NCI-H1436 treated with DMSO at 0.1 percent for 48 hours (cell line): ENCODE results near the gene TAB3.

Experiments
- DNase-seq: peaks from one replicate; lab custom pipeline; 2025; lab: John Stamatoyannopoulos, UW

The TAB3 gene

GRCh38 chrX:30889147-30890140 is at the start of gene TAB3:
TAB3 (minus strand) TSS chrX:30889254; CDS start chrX:30859588, 29,666 bp downstream.
- peak; percentile 83 for DNase-seq

- no peak for DNase-seq
Measured at GRCh38 chrX:30938295-30938694, 49.2 kb upstream of the TAB3 start.

DNA sequence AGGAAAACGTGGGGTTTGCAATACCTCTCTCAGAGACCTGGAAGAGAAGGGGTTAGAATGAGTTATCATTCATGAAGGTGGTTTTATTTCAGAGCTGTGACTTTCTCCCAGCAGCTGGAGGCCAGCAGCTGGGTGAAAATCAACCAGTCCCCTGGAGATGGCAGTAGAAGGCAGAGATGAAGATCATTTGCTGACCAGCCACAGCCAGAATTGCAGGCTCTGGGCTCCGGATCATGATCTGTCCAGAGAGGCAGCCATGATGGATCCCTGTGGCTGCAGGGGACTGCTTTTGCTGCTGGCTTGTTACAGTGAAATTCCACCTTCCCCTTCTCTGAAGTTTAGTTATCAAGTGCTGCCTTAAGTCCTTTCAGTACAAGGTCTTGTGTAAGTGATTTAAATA is 46.9 kb upstream of the TAB3 start:
- DNase-seq = no peak

DNA sequence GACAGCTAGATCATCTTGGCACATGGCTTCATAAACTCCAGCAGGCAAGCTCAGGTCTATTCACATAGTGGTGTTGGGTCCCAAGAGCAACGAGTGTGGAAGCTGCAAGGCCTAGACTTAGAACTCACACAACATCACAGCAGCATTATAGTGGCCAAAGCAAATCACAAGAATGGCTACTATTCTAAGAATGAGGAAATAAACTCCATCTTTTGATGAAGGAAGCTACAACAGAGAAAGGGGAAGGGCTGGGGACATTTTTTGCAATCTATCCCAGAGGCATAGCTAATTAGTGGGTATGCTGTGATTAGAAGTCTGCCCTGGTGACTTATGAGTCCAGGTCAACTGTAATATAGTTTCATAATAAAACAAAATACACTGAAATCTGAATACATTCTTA is 42.9 kb upstream of the TAB3 start:
- no peak for DNase-seq

- no peak for DNase-seq
Measured at GRCh38 chrX:30930679-30931078, 41.6 kb upstream of the TAB3 start.

GRCh38 chrX:30930143-30930542 is 41.1 kb upstream of the TAB3 start:
- DNase-seq = no peak

- DNase-seq = no peak
Measured at GRCh38 chrX:30920271-30920670, 31.2 kb upstream of the TAB3 start.

GRCh38 chrX:30918480-30918879 is 29.4 kb upstream of the TAB3 start:
- no peak for DNase-seq

- no peak for DNase-seq
Measured at GRCh38 chrX:30913492-30913891, 24.4 kb upstream of the TAB3 start.

DNA sequence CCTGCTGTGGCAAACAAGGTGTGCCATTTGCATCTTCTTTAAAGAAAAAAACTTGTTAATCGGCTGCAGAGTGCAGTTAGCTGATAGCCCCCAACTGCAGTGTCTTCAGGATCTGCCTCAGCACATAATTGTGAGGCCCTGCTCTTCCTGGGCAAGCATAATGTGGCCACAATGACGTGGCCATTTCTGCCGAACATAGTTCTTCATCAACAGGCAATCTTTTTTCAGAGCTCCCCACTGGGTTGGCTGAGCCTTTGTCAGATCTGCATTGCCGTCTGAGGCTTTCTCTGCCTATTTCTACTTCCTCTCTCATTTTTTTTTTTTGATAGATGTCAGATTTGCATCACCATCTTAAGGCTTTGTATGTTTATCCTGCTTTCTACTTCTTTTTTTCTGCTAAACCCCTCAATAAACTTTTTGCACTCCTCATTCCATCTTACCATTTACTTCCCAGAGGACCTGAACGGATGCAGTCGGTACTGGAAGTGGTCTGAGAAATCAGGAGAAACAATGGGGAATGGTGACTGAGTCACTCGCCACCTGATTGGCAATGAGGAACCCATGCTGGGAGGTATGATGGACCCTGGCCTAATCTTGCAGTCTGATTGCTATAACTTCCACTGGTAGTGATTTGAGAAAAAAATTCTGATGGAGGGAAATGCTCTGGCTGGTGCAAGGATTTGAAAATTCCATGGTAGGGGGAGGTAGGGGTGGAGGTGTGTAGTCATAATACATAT is 21.2 kb upstream of the TAB3 start:
- DNase-seq = no peak

- no peak for DNase-seq
Measured at GRCh38 chrX:30906726-30907125, 17.7 kb upstream of the TAB3 start.

GRCh38 chrX:30905321-30905720 is 16.3 kb upstream of the TAB3 start:
- DNase-seq = no peak

DNA sequence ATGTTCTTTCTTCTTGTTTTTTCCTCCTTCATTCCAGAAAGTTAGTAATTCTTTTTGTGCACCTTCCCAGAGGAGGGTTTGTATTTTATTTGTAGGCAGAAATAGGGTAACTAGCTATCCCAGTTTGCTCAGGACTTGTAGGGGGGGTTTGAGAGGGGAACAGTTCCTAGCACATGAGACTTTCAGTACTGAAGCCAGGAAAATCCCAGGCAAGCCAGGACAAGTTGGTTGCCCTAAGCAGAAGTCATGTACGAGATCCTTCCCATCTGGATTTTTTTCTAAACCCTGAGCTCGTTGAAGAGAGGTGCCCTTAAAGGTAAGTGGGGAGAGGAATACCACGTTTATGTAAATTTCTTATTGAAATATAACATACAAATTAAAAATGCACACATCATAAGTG is 15.6 kb upstream of the TAB3 start:
- DNase-seq = no peak

- no peak for DNase-seq
Measured at GRCh38 chrX:30904186-30904585, 15.1 kb upstream of the TAB3 start.

- DNase-seq = no peak
Measured at GRCh38 chrX:30900227-30900626, 11.2 kb upstream of the TAB3 start.

DNA sequence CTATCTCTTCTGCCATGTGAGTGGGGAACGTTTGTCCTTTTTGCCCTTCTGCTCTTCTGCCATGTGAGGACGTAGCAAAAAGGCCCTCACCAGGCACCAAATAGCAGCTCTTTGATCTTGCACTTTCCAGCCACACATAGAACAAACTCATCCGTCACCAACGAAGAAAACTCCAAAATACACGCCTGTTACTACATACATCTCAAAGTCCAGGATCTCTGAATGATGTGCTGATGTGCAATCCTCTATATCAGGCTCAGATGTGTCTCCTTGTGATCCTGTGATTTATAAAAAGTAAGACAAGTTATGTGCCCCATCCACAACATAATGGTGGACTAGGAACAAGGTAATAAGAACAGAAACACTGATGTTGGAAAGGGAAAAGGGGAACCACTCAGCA is 9.8 kb upstream of the TAB3 start:
- DNase-seq = no peak

DNA sequence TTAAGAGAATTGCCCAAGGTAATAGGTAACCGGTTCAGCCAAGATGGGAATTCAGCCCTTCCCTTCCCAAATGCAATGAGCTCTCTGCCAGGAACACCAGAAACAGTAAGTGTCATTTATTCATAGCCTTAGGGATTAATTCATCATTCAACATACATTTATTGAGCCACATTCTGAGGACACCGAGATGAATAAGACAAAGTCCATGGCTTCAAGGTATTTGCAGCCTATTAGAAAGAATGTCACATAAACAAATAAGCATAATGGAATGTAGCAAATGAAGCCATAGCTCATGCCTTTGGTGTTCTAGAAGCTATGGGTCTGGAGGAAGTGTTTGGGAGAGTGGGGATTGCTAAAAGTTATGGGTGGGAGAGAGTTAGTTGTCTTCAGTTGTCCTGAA is 6.3 kb upstream of the TAB3 start:
- DNase-seq = no peak

GRCh38 chrX:30893206-30893605 is 4.2 kb upstream of the TAB3 start:
- no peak for DNase-seq

DNA sequence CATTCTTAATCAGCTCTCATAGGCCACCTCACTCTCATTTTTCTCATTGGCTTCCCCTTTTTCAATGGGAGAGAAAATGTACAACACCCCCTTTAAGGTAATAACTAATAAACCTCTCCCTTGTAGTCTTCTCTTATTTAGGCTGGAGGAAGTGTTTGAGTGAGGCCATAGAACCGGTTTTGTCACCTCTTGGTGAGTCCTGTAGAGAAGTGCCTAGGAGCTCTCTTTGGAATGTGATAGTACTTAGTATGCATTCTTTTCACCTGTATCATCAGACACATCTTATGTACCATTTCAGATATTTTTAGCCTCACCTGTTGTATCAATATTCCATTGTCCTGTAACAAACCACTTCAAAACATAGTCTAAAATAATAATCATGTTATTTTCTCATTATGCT is 3.5 kb upstream of the TAB3 start:
- DNase-seq = no peak

GRCh38 chrX:30888526-30889146 is 418 bp downstream of the TAB3 start:
- no peak for DNase-seq

GRCh38 chrX:30887721-30888120 is 1.3 kb downstream of the TAB3 start:
- no peak for DNase-seq

- no peak for DNase-seq
Measured at GRCh38 chrX:30887288-30887687, 1.8 kb downstream of the TAB3 start.

DNA sequence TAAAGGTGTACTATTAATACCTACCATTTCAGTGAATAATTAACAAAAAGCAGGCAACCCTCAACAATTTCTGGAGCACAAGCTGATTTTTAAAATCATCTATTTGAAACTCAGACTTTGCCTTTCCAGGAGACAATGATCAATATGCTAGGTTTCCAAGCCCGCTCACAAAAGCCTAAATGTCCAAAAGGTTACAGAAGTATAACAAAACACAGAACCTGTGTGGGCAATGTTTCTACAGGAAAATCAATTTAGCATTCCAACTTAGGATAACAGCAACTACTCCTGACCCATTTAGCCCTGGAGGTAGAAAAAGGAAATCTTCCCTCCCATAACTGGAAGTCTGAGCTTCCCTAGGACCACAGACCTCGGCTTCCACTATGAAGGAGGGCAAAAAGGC is 3.9 kb downstream of the TAB3 start:
- DNase-seq = no peak
